Central memory CD8-positive, alpha-beta T cell (primary cell): ENCODE measurements around the gene CACNA2D2.
A peak's percentile ranks its signal among the peaks of the same experiment; 100 is the strongest.

ENCODE experiments used
- ATAC-seq: fragments of 150-1000 bp; cut with Tn5 transposase; replicated peaks from 2 replicates; pipeline ENCODE4 v1.10.0; 2022; ENCODE audit warnings: mild to moderate bottlenecking, moderate FRiP score, moderate number of reproducible peaks; ENCODE audit not compliant: poor library complexity, severe bottlenecking; ENCODE audit errors: extremely low read depth
- DNase-seq, 2 donors: peaks; one replicate each; pipeline ENCODE4 v3.0.0; 2021; ENCODE audit warnings: low spot score in 2 of 2
- H3K27ac Mint-ChIP-seq: one replicate; pipeline ENCODE4 v1.8.0; 2022; ENCODE audit warnings: low read depth, mild to moderate bottlenecking, moderate library complexity, mixed read lengths
- H3K27me3 Mint-ChIP-seq: one replicate; pipeline ENCODE4 v1.8.0; 2022; ENCODE audit warnings: mixed read lengths
- H3K36me3 Mint-ChIP-seq: one replicate; pipeline ENCODE4 v1.8.0; 2022; ENCODE audit warnings: mild to moderate bottlenecking, moderate library complexity, mixed read lengths; ENCODE audit not compliant: insufficient read depth
- H3K4me1 Mint-ChIP-seq: one replicate; pipeline ENCODE4 v1.8.0; 2022; ENCODE audit warnings: mixed read lengths
- H3K4me3 Mint-ChIP-seq: one replicate; pipeline ENCODE4 v1.8.0; 2022; ENCODE audit warnings: mild to moderate bottlenecking, moderate library complexity, mixed read lengths
- H3K9me3 Mint-ChIP-seq: one replicate; pipeline ENCODE4 v1.8.0; 2022; ENCODE audit warnings: mixed read lengths

The CACNA2D2 gene

GRCh38 chr3:50442945-50443579 lies 60.4 kb downstream of the CACNA2D2 start:
- Mint-ChIP-seq H3K36me3 (no peaks in the 10 kb centered on the region), H3K27me3 (no peaks in the 10 kb centered on the region), H3K9me3 (no peaks in the 10 kb centered on the region), H3K4me1 (peaks cover 26% of the 10 kb centered on the region), H3K4me3 (no peak overlapping the region), H3K27ac (no peak overlapping the region)
- ATAC-seq: no peak
- DNase-seq: no peak

- no peak for DNase-seq
- H3K36me3 Mint-ChIP-seq: no peaks in the 10 kb centered on the region
- no peak overlapping the region for H3K4me3 Mint-ChIP-seq
- peaks cover 27% of the 10 kb centered on the region for H3K4me1 Mint-ChIP-seq
- no peak for ATAC-seq
- no peaks in the 10 kb centered on the region for H3K27me3 Mint-ChIP-seq
- no peak overlapping the region for H3K27ac Mint-ChIP-seq
- no peaks in the 10 kb centered on the region for H3K9me3 Mint-ChIP-seq
Observed at GRCh38 chr3:50441424-50442217, 61.8 kb downstream of the CACNA2D2 start.

- no peak overlapping the region for H3K27ac Mint-ChIP-seq
- H3K4me3 Mint-ChIP-seq: no peak overlapping the region
- H3K9me3 Mint-ChIP-seq: no peaks in the 10 kb centered on the region
- DNase-seq (peak; percentile 70 to 83), ATAC-seq (peak; percentile 97)
- peaks cover 64% of the 10 kb centered on the region for H3K4me1 Mint-ChIP-seq
- no peaks in the 10 kb centered on the region for H3K36me3 Mint-ChIP-seq
- H3K27me3 Mint-ChIP-seq: no peaks in the 10 kb centered on the region
Observed at GRCh38 chr3:50436114-50436674, 67.2 kb downstream of the CACNA2D2 start.

- Mint-ChIP-seq H3K9me3 (no peaks in the 10 kb centered on the region), H3K27me3 (no peaks in the 10 kb centered on the region), H3K27ac (no peak overlapping the region), H3K4me3 (no peak overlapping the region), H3K4me1 (peaks cover 71% of the 10 kb centered on the region), H3K36me3 (no peaks in the 10 kb centered on the region)
- ATAC-seq (peak; percentile 18), DNase-seq (no peak)
Observed at GRCh38 chr3:50435371-50436113, 67.9 kb downstream of the CACNA2D2 start.

GRCh38 chr3:50433954-50434353 lies 69.5 kb downstream of the CACNA2D2 start:
- DNase-seq: no peak
- no peak overlapping the region for H3K27ac Mint-ChIP-seq
- peaks cover 79% of the 10 kb centered on the region for H3K4me1 Mint-ChIP-seq
- no peak overlapping the region for H3K4me3 Mint-ChIP-seq
- H3K27me3 Mint-ChIP-seq: no peaks in the 10 kb centered on the region
- no peak for ATAC-seq
- no peaks in the 10 kb centered on the region for H3K36me3 Mint-ChIP-seq
- no peaks in the 10 kb centered on the region for H3K9me3 Mint-ChIP-seq

GRCh38 chr3:50430950-50431435 lies 72.4 kb downstream of the CACNA2D2 start:
- DNase-seq: no peak
- no peak for ATAC-seq
- peak overlapping the region; percentile 56 for H3K4me3 Mint-ChIP-seq
- H3K27ac Mint-ChIP-seq: peak overlapping the region; percentile 75
- no peaks in the 10 kb centered on the region for H3K27me3 Mint-ChIP-seq
- no peaks in the 10 kb centered on the region for H3K36me3 Mint-ChIP-seq
- peaks cover 75% of the 10 kb centered on the region for H3K4me1 Mint-ChIP-seq
- H3K9me3 Mint-ChIP-seq: no peaks in the 10 kb centered on the region

- H3K4me3 Mint-ChIP-seq: peak overlapping the region; percentile 56
- peak overlapping the region; percentile 75 for H3K27ac Mint-ChIP-seq
- H3K9me3 Mint-ChIP-seq: no peaks in the 10 kb centered on the region
- H3K27me3 Mint-ChIP-seq: no peaks in the 10 kb centered on the region
- H3K4me1 Mint-ChIP-seq: peaks cover 75% of the 10 kb centered on the region
- peak; percentile 81 for ATAC-seq
- DNase-seq: peak in 1 of 2 donors; percentile 25
- no peaks in the 10 kb centered on the region for H3K36me3 Mint-ChIP-seq
Observed at GRCh38 chr3:50430191-50430590, 73.2 kb downstream of the CACNA2D2 start.

- Mint-ChIP-seq H3K9me3 (no peaks in the 10 kb centered on the region), H3K4me3 (peak overlapping the region; percentile 45), H3K4me1 (peaks cover 57% of the 10 kb centered on the region), H3K27me3 (no peaks in the 10 kb centered on the region), H3K27ac (peak overlapping the region; percentile 86), H3K36me3 (no peaks in the 10 kb centered on the region)
- peak in 1 of 2 donors; percentile 51 for DNase-seq
- peak; percentile 92 for ATAC-seq
Observed at GRCh38 chr3:50428007-50428633, 75.3 kb downstream of the CACNA2D2 start.

- Mint-ChIP-seq H3K9me3 (no peaks in the 10 kb centered on the region), H3K4me1 (peaks cover 52% of the 10 kb centered on the region), H3K27ac (peak overlapping the region; percentile 86), H3K36me3 (no peaks in the 10 kb centered on the region), H3K4me3 (no peak overlapping the region), H3K27me3 (no peaks in the 10 kb centered on the region)
- DNase-seq (no peak), ATAC-seq (no peak)
Observed at GRCh38 chr3:50427217-50427616, 76.2 kb downstream of the CACNA2D2 start.

- no peaks in the 10 kb centered on the region for H3K9me3 Mint-ChIP-seq
- DNase-seq (no peak), ATAC-seq (no peak)
- peak overlapping the region; percentile 47 for H3K27ac Mint-ChIP-seq
- no peak overlapping the region for H3K4me3 Mint-ChIP-seq
- H3K4me1 Mint-ChIP-seq: peaks cover 43% of the 10 kb centered on the region
- H3K36me3 Mint-ChIP-seq: peaks cover 1% of the 10 kb centered on the region
- no peaks in the 10 kb centered on the region for H3K27me3 Mint-ChIP-seq
Observed at GRCh38 chr3:50425911-50426310, 77.5 kb downstream of the CACNA2D2 start.

GRCh38 chr3:50423543-50423942 lies 79.9 kb downstream of the CACNA2D2 start:
- H3K9me3 Mint-ChIP-seq: no peaks in the 10 kb centered on the region

GRCh38 chr3:50422153-50422552 lies 81.3 kb downstream of the CACNA2D2 start:
- H3K27ac Mint-ChIP-seq: no peak overlapping the region
- no peak overlapping the region for H3K4me3 Mint-ChIP-seq
- ATAC-seq (no peak), DNase-seq (no peak)
- H3K27me3 Mint-ChIP-seq: no peaks in the 10 kb centered on the region
- peaks cover 27% of the 10 kb centered on the region for H3K4me1 Mint-ChIP-seq
- H3K9me3 Mint-ChIP-seq: no peaks in the 10 kb centered on the region
- H3K36me3 Mint-ChIP-seq: peaks cover 1% of the 10 kb centered on the region

More at GRCh38 chr3:50423543-50423942, 79.9 kb downstream of the CACNA2D2 start:
- no peak overlapping the region for H3K4me3 Mint-ChIP-seq
- H3K4me1 Mint-ChIP-seq: peaks cover 31% of the 10 kb centered on the region
- ATAC-seq: no peak
- peaks cover 1% of the 10 kb centered on the region for H3K36me3 Mint-ChIP-seq
- DNase-seq: no peak
- no peak overlapping the region for H3K27ac Mint-ChIP-seq
- no peaks in the 10 kb centered on the region for H3K27me3 Mint-ChIP-seq
